Lung (tissue), 12 donors: ENCODE results near the gene FAM13B. TPM values are rescaled to one million over a fixed set of nuclear protein-coding genes. Genes with fewer than 3 reads are reported as not detected.
"Not testable (repeated sequence)": the region's sequence is repeated elsewhere in the genome, so short reads cannot be mapped to it uniquely, and the experiment has no call there.

Experiments
- ATAC-seq: fragments of 200-7000 bp; cut with Tn5 transposase; one replicate; pipeline ENCODE4 v1.9.1; 2020; ENCODE audit warnings: moderate number of reproducible peaks; ENCODE audit not compliant: insufficient read depth, low FRiP score
- DNase-seq, 3 donors: peaks; one replicate each; pipeline ENCODE4 v3.0.0-alpha.2; 2013 to 2017
- H3K27ac ChIP-seq, 2 donors: one replicate each; pipeline ENCODE4 v1.5.1; 2013; ENCODE audit warnings: mild to moderate bottlenecking in 2 of 2, moderate library complexity in 2 of 2, control low read depth in 1 of 2, inconsistent platforms in 1 of 2, low read depth in 1 of 2, low read length in 1 of 2
- H3K27me3 ChIP-seq, 3 donors: one replicate each; pipeline ENCODE4 v1.5.1; 2013; ENCODE audit warnings: low read length in 2 of 3; ENCODE audit not compliant: control insufficient read depth in 3 of 3, insufficient read depth in 3 of 3
- H3K36me3 ChIP-seq, 4 donors: one replicate each; pipeline ENCODE4 v1.5.1; 2013; ENCODE audit warnings: low read length in 4 of 4, mild to moderate bottlenecking in 1 of 4, moderate library complexity in 1 of 4; ENCODE audit not compliant: control insufficient read depth in 4 of 4, insufficient read depth in 4 of 4
- H3K4me1 ChIP-seq, 5 donors: one replicate each; pipeline ENCODE4 v1.5.1; 2013; ENCODE audit warnings: low read length in 5 of 5, mild to moderate bottlenecking in 2 of 5, moderate library complexity in 1 of 5; ENCODE audit not compliant: control insufficient read depth in 5 of 5, insufficient read depth in 5 of 5
- H3K4me3 ChIP-seq: one replicate; pipeline ENCODE4 v1.5.1; 2013; ENCODE audit warnings: mild to moderate bottlenecking, control low read depth, moderate library complexity
- H3K9ac ChIP-seq, 2 donors: one replicate each; pipeline ENCODE4 v1.5.1; 2013; ENCODE audit warnings: low read length in 2 of 2, control low read depth in 1 of 2; ENCODE audit not compliant: insufficient read depth in 1 of 2
- H3K9me3 ChIP-seq, 4 donors: one replicate each; pipeline ENCODE4 v1.5.1; 2013; ENCODE audit warnings: low read length in 3 of 4, mild to moderate bottlenecking in 1 of 4, moderate library complexity in 1 of 4; ENCODE audit not compliant: control insufficient read depth in 4 of 4, insufficient read depth in 3 of 4
- CTCF ChIP-seq: IDR thresholded peaks from 2 replicates; pipeline ENCODE4 v1.5.1; 2012; ENCODE audit warnings: mild to moderate bottlenecking; ENCODE audit errors: control extremely low read depth, extremely low read depth
- WGBS, 2 donors: extraction: QIAGEN DNeasy Blood & Tissue Kit; methylation state at CpG; one replicate each; pipeline ENCODE4 v1.1.7; 2013; 5-methylcytosine and 5-hydroxymethylcytosine counted together
- polyA plus RNA-seq, 2 donors: library from polyadenylated mRNA; stranded (reverse); fragments of 200-250 nt; gene quantifications; one replicate each; pipeline ENCODE4 v1.2.1, GENCODE V29; 2013
- total RNA-seq, 2 donors: library from RNA; depleted of rRNA in 1 of 2; stranded (reverse); fragments of >200 nt in 1 of 2; gene quantifications; one replicate each; pipeline ENCODE4 v1.2.1, GENCODE V29; 2014 to 2021
- donor health status: control.
- donor health status: control.
- donor health status: Bipolar disorder and iron deficiency.
- donor health status: healthy.
- donor health status: DM: yes; HTN: yes; CAD: no.

FAM13B gene
- total and polyA plus RNA-seq, 4 donors, result 7.6 to 63.6 (median 23.4) TPM

GRCh38 chr5:138077064-138077696 is 44.3 kb upstream of the FAM13B start:
- ATAC-seq, result peak; percentile 82
- Histone ChIP-seq H3K4me3 (no peak overlapping the region), H3K9ac (no peak overlapping the region), H3K4me1 (no peaks in the 10 kb centered on the region), H3K27me3 (no peaks in the 10 kb centered on the region), H3K36me3 (no peaks in the 10 kb centered on the region), H3K27ac (no peak overlapping the region), H3K9me3 (no peaks in the 10 kb centered on the region)
- TF ChIP-seq CTCF, result peak; percentile 83
- WGBS, 2 donors, result 33 to 38% methylated on average over 5 of the region's 5 CpGs
- peak; percentile 65 to 77 (median 71) for DNase-seq

- WGBS, 2 donors, result 93 to 95% methylated on average over 29 to 32 of the region's 32 CpGs
- H3K9me3 ChIP-seq, H3K4me3 ChIP-seq, H3K4me1 ChIP-seq, H3K27ac ChIP-seq, H3K27me3 ChIP-seq, H3K36me3 ChIP-seq, H3K9ac ChIP-seq, ATAC-seq, DNase-seq: not testable (repeated sequence)
These were observed 37.1 kb upstream of the FAM13B start for GRCh38 chr5:138070026-138070425.

GRCh38 chr5:138068742-138069600 is 36.1 kb upstream of the FAM13B start:
- WGBS, 2 donors, result 18 to 19% methylated on average over 6 of the region's 6 CpGs
- no peaks in the 10 kb centered on the region for H3K27me3 ChIP-seq
- ATAC-seq (no peak), DNase-seq (peak; percentile 40 to 63 (median 62))
- H3K4me1 ChIP-seq, result no peaks in the 10 kb centered on the region
- H3K9ac ChIP-seq, result no peak overlapping the region
- peak; percentile 50 for TF ChIP-seq CTCF
- H3K36me3 ChIP-seq, result no peaks in the 10 kb centered on the region
- no peaks in the 10 kb centered on the region for H3K9me3 ChIP-seq
- no peak overlapping the region for H3K27ac ChIP-seq
- no peak overlapping the region for H3K4me3 ChIP-seq

GRCh38 chr5:138067945-138068344 is 35.1 kb upstream of the FAM13B start:
- H3K27me3 ChIP-seq, result no peaks in the 10 kb centered on the region

More at GRCh38 chr5:138067945-138068344, 35.1 kb upstream of the FAM13B start:
- Histone ChIP-seq H3K4me1 (no peaks in the 10 kb centered on the region), H3K36me3 (no peaks in the 10 kb centered on the region), H3K27ac (no peak overlapping the region), H3K9ac (no peak overlapping the region), H3K4me3 (no peak overlapping the region), H3K9me3 (no peaks in the 10 kb centered on the region)
- DNase-seq, result no peak
- WGBS, 2 donors, result 91 to 93% methylated on average over 8 of the region's 8 CpGs
- TF ChIP-seq CTCF, result no peak
- ATAC-seq, result no peak
